ENCODE data around the gene DOCK8.

- no peak for TF ChIP-seq CTCF (IDR thresholded peaks at IDR 0.05)
- no peak for TF ChIP-seq POLR2A (IDR thresholded peaks at IDR 0.05)
Measured at GRCh38 chr9:462121-462520, 247.5 kb downstream of the DOCK8 start.
